Measurements from ENCODE around the gene RUFY2.
"Not testable (repeated sequence)": the region's sequence is repeated elsewhere in the genome, so short reads cannot be mapped to it uniquely, and the experiment has no call there.

The RUFY2 gene

GRCh38 chr10:68406815-68407548 lies at the start of gene RUFY2:
Gene RUFY2, minus strand, starts transcription at chr10:68407277. Its CDS starts 88 bp downstream, at chr10:68407189.
- DNase-seq (ENCODE audit: extremely low spot score, insufficient read length, low read depth) (peak; percentile 73), FAIRE-seq (peak; percentile 21)

GRCh38 chr10:68449698-68450097 lies 42.6 kb upstream of the RUFY2 start:
- DNase-seq (ENCODE audit: extremely low spot score, insufficient read length, low read depth); FAIRE-seq: not testable (repeated sequence)

GRCh38 chr10:68446179-68446578 lies 39.1 kb upstream of the RUFY2 start:
- FAIRE-seq, result no peak
- DNase-seq (ENCODE audit: extremely low spot score, insufficient read length, low read depth), result no peak

GRCh38 chr10:68442971-68443370 lies 35.9 kb upstream of the RUFY2 start:
- FAIRE-seq, result no peak
- DNase-seq (ENCODE audit: extremely low spot score, insufficient read length, low read depth), result no peak

- FAIRE-seq (no peak), DNase-seq (ENCODE audit: extremely low spot score, insufficient read length, low read depth) (no peak)
Measured at GRCh38 chr10:68440898-68441297, 33.8 kb upstream of the RUFY2 start.

GRCh38 chr10:68435803-68436202 lies 28.7 kb upstream of the RUFY2 start:
- DNase-seq (ENCODE audit: extremely low spot score, insufficient read length, low read depth) (no peak), FAIRE-seq (no peak)

GRCh38 chr10:68434657-68435056 lies 27.6 kb upstream of the RUFY2 start:
- no peak for FAIRE-seq
- no peak for DNase-seq (ENCODE audit: extremely low spot score, insufficient read length, low read depth)

- FAIRE-seq, result no peak
- DNase-seq (ENCODE audit: extremely low spot score, insufficient read length, low read depth), result no peak
Measured at GRCh38 chr10:68428396-68429104, 21.5 kb upstream of the RUFY2 start.

GRCh38 chr10:68424454-68425014 lies 17.5 kb upstream of the RUFY2 start:
- DNase-seq (ENCODE audit: extremely low spot score, insufficient read length, low read depth) (no peak), FAIRE-seq (no peak)

- FAIRE-seq (no peak), DNase-seq (ENCODE audit: extremely low spot score, insufficient read length, low read depth) (no peak)
Measured at GRCh38 chr10:68423522-68423921, 16.4 kb upstream of the RUFY2 start.

- FAIRE-seq, result no peak
- no peak for DNase-seq (ENCODE audit: extremely low spot score, insufficient read length, low read depth)
Measured at GRCh38 chr10:68419376-68419775, 12.3 kb upstream of the RUFY2 start.

GRCh38 chr10:68408898-68409518 lies 1.9 kb upstream of the RUFY2 start:
- FAIRE-seq (no peak), DNase-seq (ENCODE audit: extremely low spot score, insufficient read length, low read depth) (no peak)

GRCh38 chr10:68406111-68406814 lies 814 bp downstream of the RUFY2 start:
- peak; percentile 48 for DNase-seq (ENCODE audit: extremely low spot score, insufficient read length, low read depth)
- peak; percentile 45 for FAIRE-seq

- FAIRE-seq, result no peak
- DNase-seq (ENCODE audit: extremely low spot score, insufficient read length, low read depth), result no peak
Measured at GRCh38 chr10:68403701-68404100, 3.4 kb downstream of the RUFY2 start.

GRCh38 chr10:68402276-68402675 lies 4.8 kb downstream of the RUFY2 start:
- FAIRE-seq (no peak), DNase-seq (ENCODE audit: extremely low spot score, insufficient read length, low read depth) (no peak)

GRCh38 chr10:68397005-68397404 lies 10.1 kb downstream of the RUFY2 start:
- FAIRE-seq (no peak), DNase-seq (ENCODE audit: extremely low spot score, insufficient read length, low read depth) (no peak)

- FAIRE-seq (no peak), DNase-seq (ENCODE audit: extremely low spot score, insufficient read length, low read depth) (no peak)
Measured at GRCh38 chr10:68385740-68386139, 21.3 kb downstream of the RUFY2 start.

- no peak for DNase-seq (ENCODE audit: extremely low spot score, insufficient read length, low read depth)
- no peak for FAIRE-seq
Measured at GRCh38 chr10:68371604-68372003, 35.5 kb downstream of the RUFY2 start.

GRCh38 chr10:68367121-68367520 lies 40.0 kb downstream of the RUFY2 start:
- DNase-seq (ENCODE audit: extremely low spot score, insufficient read length, low read depth) (no peak), FAIRE-seq (no peak)

- DNase-seq (ENCODE audit: extremely low spot score, insufficient read length, low read depth) (no peak), FAIRE-seq (no peak)
Measured at GRCh38 chr10:68366600-68366999, 40.5 kb downstream of the RUFY2 start.
